ENCODE results near the gene TIMP2. TPM values are rescaled to one million over a fixed set of nuclear protein-coding genes. Genes with fewer than 3 reads are reported as not detected.
"Not testable (repeated sequence)": the region's sequence is repeated elsewhere in the genome, so short reads cannot be mapped to it uniquely, and the experiment has no call there.

TIMP2 gene
- total and polyA plus RNA-seq, 2 donors from 2014 or later, result 72.1 to 172 TPM

- TF ChIP-seq CTCF (IDR thresholded peaks at IDR 0.05; ENCODE audit: borderline replicate concordance, extremely low read depth, insufficient read depth), result no peak
- Histone ChIP-seq H3K9ac (ENCODE audit: low read length in 3 of 3) (no peak overlapping the region), H3K27ac (ENCODE audit: low read depth in 2 of 2, low read length in 2 of 2) (no peak overlapping the region), H3K36me3 (ENCODE audit: control insufficient read depth in 2 of 3, insufficient read depth in 3 of 3, low read length in 3 of 3) (peaks cover 0 to 2% (median 0%) of the 10 kb centered on the region in 3 donors), H3K9me3 (ENCODE audit: control insufficient read depth in 2 of 3, insufficient read depth in 1 of 3, low read length in 3 of 3) (no peaks in the 10 kb centered on the region), H3K27me3 (ENCODE audit: control insufficient read depth, insufficient read depth, low read length) (no peaks in the 10 kb centered on the region), H3K4me1 (ENCODE audit: control insufficient read depth in 2 of 3, insufficient read depth in 2 of 3, low read depth in 1 of 3, low read length in 3 of 3) (peaks cover 0 to 5% (median 3%) of the 10 kb centered on the region in 3 donors), H3K4me3 (ENCODE audit: low read length in 3 of 3) (no peak overlapping the region)
- intact Hi-C loops (cut with DNase I), result no loop called here
- no peak for DNase-seq
- FAIRE-seq, result no peak
These were observed 54.6 kb downstream of the TIMP2 start for GRCh38 chr17:78870621-78871020.

DNA sequence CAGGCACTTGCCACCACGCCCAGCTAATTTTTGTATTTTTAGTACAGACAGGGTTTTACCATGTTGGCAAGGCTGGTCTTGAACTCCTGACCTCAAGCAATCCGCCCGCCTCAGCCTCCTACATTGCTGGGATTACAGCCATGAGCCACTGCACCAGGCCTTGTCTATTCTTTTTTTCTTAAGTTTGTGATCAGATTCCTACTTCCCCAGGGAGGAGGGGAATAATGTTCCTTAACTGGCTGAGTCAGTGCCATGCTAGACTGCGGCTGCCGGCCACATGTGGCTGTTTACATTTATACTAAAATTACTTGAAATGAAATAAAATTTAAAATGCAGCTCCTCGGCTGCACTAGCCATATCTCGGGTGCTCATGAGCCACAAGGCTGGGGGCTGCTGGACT is 56.8 kb downstream of the TIMP2 start:
- FAIRE-seq, result no peak
- peaks cover 0 to 2% (median 0%) of the 10 kb centered on the region in 3 donors for H3K36me3 ChIP-seq (ENCODE audit: control insufficient read depth in 2 of 3, insufficient read depth in 3 of 3, low read length in 3 of 3)
- no peak for DNase-seq
- H3K9me3 ChIP-seq (ENCODE audit: control insufficient read depth in 2 of 3, insufficient read depth in 1 of 3, low read length in 3 of 3), result no peaks in the 10 kb centered on the region
- no peaks in the 10 kb centered on the region for H3K27me3 ChIP-seq (ENCODE audit: control insufficient read depth, insufficient read depth, low read length)
- no peak overlapping the region for H3K9ac ChIP-seq (ENCODE audit: low read length in 3 of 3)
- TF ChIP-seq CTCF (IDR thresholded peaks at IDR 0.05; ENCODE audit: borderline replicate concordance, extremely low read depth, insufficient read depth), result no peak
- intact Hi-C loops (cut with DNase I), result loop anchor here (5.0 kb wide), 1 partner anchor 104 kb away; no protein-coding TSS in a partner anchor
- H3K4me1 ChIP-seq (ENCODE audit: control insufficient read depth in 2 of 3, insufficient read depth in 2 of 3, low read depth in 1 of 3, low read length in 3 of 3), result no peaks in the 10 kb centered on the region
- no peak overlapping the region for H3K27ac ChIP-seq (ENCODE audit: low read depth in 2 of 2, low read length in 2 of 2)
- H3K4me3 ChIP-seq (ENCODE audit: low read length in 3 of 3), result no peak overlapping the region

DNA sequence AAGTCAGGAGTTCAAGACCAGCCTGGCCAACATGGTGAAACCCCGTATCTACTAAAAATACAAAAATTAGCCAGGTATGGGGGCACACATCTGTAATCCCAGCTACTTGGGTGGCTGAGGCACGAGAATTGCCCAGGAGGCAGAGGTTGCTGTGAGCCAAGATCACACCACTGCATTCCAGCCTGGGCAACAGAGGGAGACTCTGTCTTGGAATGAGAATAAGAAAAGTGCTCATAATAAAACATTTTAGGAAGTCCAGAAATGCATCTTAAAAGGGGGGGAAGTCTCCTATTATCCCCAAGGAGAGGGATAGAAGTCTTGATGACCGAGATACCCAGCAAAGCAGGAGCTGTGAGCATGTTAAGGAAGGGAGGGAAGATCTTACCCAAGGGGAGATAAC is 58.1 kb downstream of the TIMP2 start:
- not testable (repeated sequence) for H3K36me3 ChIP-seq (ENCODE audit: control insufficient read depth in 2 of 3, insufficient read depth in 3 of 3, low read length in 3 of 3); H3K27me3 ChIP-seq (ENCODE audit: control insufficient read depth, insufficient read depth, low read length); H3K9ac ChIP-seq (ENCODE audit: low read length in 3 of 3); H3K4me3 ChIP-seq (ENCODE audit: low read length in 3 of 3); DNase-seq; H3K9me3 ChIP-seq (ENCODE audit: control insufficient read depth in 2 of 3, insufficient read depth in 1 of 3, low read length in 3 of 3); H3K4me1 ChIP-seq (ENCODE audit: control insufficient read depth in 2 of 3, insufficient read depth in 2 of 3, low read depth in 1 of 3, low read length in 3 of 3); H3K27ac ChIP-seq (ENCODE audit: low read depth in 2 of 2, low read length in 2 of 2); FAIRE-seq
- intact Hi-C loops (cut with DNase I), result loop anchor here (5.0 kb wide), 1 partner anchor 105 kb away; no protein-coding TSS in a partner anchor

DNA sequence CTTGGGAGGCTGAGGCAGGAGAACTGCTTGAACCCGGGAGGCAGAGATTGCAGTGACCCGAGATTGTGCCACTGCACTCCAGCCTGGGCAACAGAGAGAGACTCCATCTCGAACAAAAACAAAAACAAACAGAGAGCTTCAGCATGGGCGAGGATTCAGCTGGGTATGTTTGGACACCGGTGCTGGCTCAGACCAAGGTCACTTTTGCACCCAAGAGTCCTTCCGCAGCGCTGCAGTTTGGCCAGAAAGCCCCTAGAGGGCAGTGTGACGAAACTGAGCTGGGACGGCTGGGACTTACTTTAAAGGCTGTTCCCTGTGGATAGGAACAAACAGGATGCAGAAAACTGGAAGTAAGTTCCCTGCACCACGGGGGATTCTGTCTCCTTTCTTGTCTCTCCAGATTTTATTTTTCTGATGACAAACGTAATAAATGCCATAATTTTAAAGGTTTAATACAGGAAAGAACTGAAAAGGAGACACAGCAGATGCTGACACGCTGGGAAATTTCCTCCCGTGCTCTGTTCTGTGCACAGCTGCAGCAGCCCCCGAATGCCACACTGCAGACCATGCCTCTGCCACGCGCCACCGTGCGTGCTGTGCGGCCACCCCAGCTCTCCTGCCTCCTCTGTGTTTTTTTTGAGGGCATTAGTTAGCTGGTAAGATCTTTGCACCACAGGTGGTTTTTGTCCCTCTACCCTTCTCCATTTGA is 59.4 kb downstream of the TIMP2 start:
- H3K27ac ChIP-seq (ENCODE audit: low read depth in 2 of 2, low read length in 2 of 2), result no peak overlapping the region

More for the DNA sequence above, 59.4 kb downstream of the TIMP2 start:
- peak; percentile 92 for TF ChIP-seq CTCF (IDR thresholded peaks at IDR 0.05; ENCODE audit: borderline replicate concordance, extremely low read depth, insufficient read depth)
- FAIRE-seq (no peak), DNase-seq (peak; percentile 85 to 91 (median 86))
- intact Hi-C loops (cut with DNase I), result loop anchor here (5.0 kb wide), 1 partner anchor 106 kb away; no protein-coding TSS in a partner anchor
- Histone ChIP-seq H3K27me3 (ENCODE audit: control insufficient read depth, insufficient read depth, low read length) (no peaks in the 10 kb centered on the region), H3K9ac (ENCODE audit: low read length in 3 of 3) (no peak overlapping the region), H3K36me3 (ENCODE audit: control insufficient read depth in 2 of 3, insufficient read depth in 3 of 3, low read length in 3 of 3) (peaks cover 0 to 4% (median 0%) of the 10 kb centered on the region in 3 donors), H3K4me1 (ENCODE audit: control insufficient read depth in 2 of 3, insufficient read depth in 2 of 3, low read depth in 1 of 3, low read length in 3 of 3) (no peaks in the 10 kb centered on the region), H3K4me3 (ENCODE audit: low read length in 3 of 3) (no peak overlapping the region), H3K9me3 (ENCODE audit: control insufficient read depth in 2 of 3, insufficient read depth in 1 of 3, low read length in 3 of 3) (no peaks in the 10 kb centered on the region)

Data from kidney (tissue), 14 donors.